K562 (cell line): ENCODE data around the gene SOHLH2. TPM values are rescaled to one million over a fixed set of nuclear protein-coding genes. Genes with fewer than 3 reads are reported as not detected.

ENCODE experiments used
- CBFB ChIP-seq: sonication (generic); formaldehyde crosslinking; IDR thresholded peaks from 2 replicates; pipeline ENCODE4 v1.4.0; 2020; ENCODE audit warnings: mild to moderate bottlenecking, missing genetic modification reagents
- CBX3 ChIP-seq, 2 experiments: IDR thresholded peaks; 1 replicate in 1 of 2; 2 replicates in 1 of 2; pipeline ENCODE4 v1.6.1; 2012; ENCODE audit warnings: inconsistent platforms in 2 of 2, low read length in 2 of 2, borderline replicate concordance in 1 of 2, control low read depth in 1 of 2
- CEBPB ChIP-seq: fragments of 450-650 bp; IDR thresholded peaks from 2 replicates; pipeline ENCODE4 v1.6.1; 2016; ENCODE audit warnings: missing genetic modification characterization, missing compliant biosample characterization
- CTCF ChIP-seq, 3 experiments: IDR thresholded peaks in 2 of 3; conservative IDR thresholded peaks in 1 of 3; 2 replicates each; pipeline ENCODE4 v1.5.1; 2011 to 2012; ENCODE audit warnings: low read length in 3 of 3, mild to moderate bottlenecking in 3 of 3, control low read depth in 2 of 3, improper control_type of control experiment in 1 of 3, inconsistent platforms in 1 of 3, low read depth in 1 of 3, mixed read lengths in 1 of 3, moderate library complexity in 1 of 3; ENCODE audit not compliant: insufficient read depth in 2 of 3
- EP400 ChIP-seq: fragments of 450-650 bp; IDR thresholded peaks from 2 replicates; pipeline ENCODE4 v1.6.1; 2017; ENCODE audit warnings: antibody characterized with exemption, mild to moderate bottlenecking, moderate library complexity
- ETV6 ChIP-seq, 3 experiments: fragments of 150-350 bp in 1 of 3; sonication (generic) in 1 of 3; formaldehyde crosslinking in 1 of 3; IDR thresholded peaks; 2 replicates each; pipeline versions ENCODE4 v1.6.1 to v1.8.0; 2014 to 2022; ENCODE audit warnings: borderline replicate concordance in 2 of 3, low read depth in 2 of 3, antibody characterized with exemption in 1 of 3, low read length in 1 of 3, mild to moderate bottlenecking in 1 of 3, missing genetic modification reagents in 1 of 3
- HLTF ChIP-seq: fragments of 450-650 bp; IDR thresholded peaks from 2 replicates; pipeline ENCODE4 v1.6.1; 2016
- NCOR1 ChIP-seq: fragments of 450-650 bp; IDR thresholded peaks from 2 replicates; pipeline ENCODE4 v1.6.1; 2016; ENCODE audit warnings: mild to moderate bottlenecking, moderate library complexity
- NRF1 ChIP-seq, 2 experiments: fragments of 450-650 bp; IDR thresholded peaks in 1 of 2; conservative IDR thresholded peaks in 1 of 2; 2 replicates each; pipeline ENCODE4 v1.6.1; 2014; ENCODE audit warnings: mild to moderate bottlenecking in 2 of 2
- POLR2A ChIP-seq: fragments of 450-650 bp; conservative IDR thresholded peaks from 2 replicates; pipeline ENCODE4 v1.6.1; 2016
- POLR2G ChIP-seq: fragments of 200-400 bp; formaldehyde crosslinking; IDR thresholded peaks from 2 replicates; pipeline ENCODE4 v1.6.1; 2017; ENCODE audit warnings: low read depth, mild to moderate bottlenecking, antibody characterized with exemption, low read length, moderate library complexity
- RBFOX2 ChIP-seq: fragments of 200-400 bp; formaldehyde crosslinking; IDR thresholded peaks from 2 replicates; pipeline ENCODE4 v1.6.1; 2017; ENCODE audit warnings: low read depth, mild to moderate bottlenecking, low read length, moderate library complexity
- RNF219 ChIP-seq: fragments of 250-450 bp; sonication (Bioruptor Pico); IDR thresholded peaks from 2 replicates; pipeline ENCODE4 v1.5.0; 2022; ENCODE audit warnings: mild to moderate bottlenecking
- polyA plus RNA-seq, 8 experiments: library from polyadenylated mRNA; depleted of rRNA in 4 of 8; stranded (reverse) in 5 of 8; unstranded in 3 of 8; fragments of >200 nt; fragmentation: Nextera tagmentation in 2 of 8; fragmentation: Illumina TruSeq in 1 of 8; extraction: Ambion mirVana in 2 of 8; extraction: Trizol in 1 of 8; gene quantifications; 2 replicates each; pipeline versions ENCODE4 v1.2.1 to v1.2.3, GENCODE V29; 2011 to 2014; ENCODE audit warnings: inconsistent platforms in 1 of 8, missing spikeins in 1 of 8
- total RNA-seq, 7 experiments: library from RNA; depleted of rRNA in 6 of 7; stranded (reverse); fragments of >200 nt in 6 of 7; fragmentation: Illumina TruSeq in 2 of 7; extraction: Trizol in 2 of 7; gene quantifications; 2 replicates each; pipeline versions ENCODE4 v1.2.1 to v1.2.3, GENCODE V29; 2011 to 2021; ENCODE audit warnings: low replicate concordance in 1 of 7
- TF ChIP-seq, protein P1 (sequence below), 2 experiments: fragments of 450-650 bp; conservative IDR thresholded peaks; 2 replicates each; pipeline ENCODE4 v1.6.1; 2017; ENCODE audit warnings: mild to moderate bottlenecking in 2 of 2, moderate library complexity in 2 of 2
- TF ChIP-seq, protein P2 (sequence below), 2 experiments: fragments of 450-650 bp; IDR thresholded peaks; 2 replicates each; pipeline ENCODE4 v1.6.1; 2016
- TF ChIP-seq, protein P3 (sequence below), 2 experiments: IDR thresholded peaks; 2 replicates each; pipeline ENCODE4 v1.6.1; 2011; ENCODE audit warnings: borderline replicate concordance in 1 of 2, control low read depth in 1 of 2, low read depth in 1 of 2, low read length in 1 of 2, mild to moderate bottlenecking in 1 of 2, mixed read lengths in 1 of 2, moderate library complexity in 1 of 2; ENCODE audit not compliant: insufficient read depth in 1 of 2, insufficient read length in 1 of 2, poor library complexity in 1 of 2, severe bottlenecking in 1 of 2; ENCODE audit errors: extremely low read depth in 1 of 2
- TF ChIP-seq, protein P4 (sequence below): fragments of 250-450 bp; sonication (Bioruptor Pico); IDR thresholded peaks from 2 replicates; pipeline ENCODE4 v1.9.0; 2021; ENCODE audit warnings: mild to moderate bottlenecking

Gene SOHLH2
- total and polyA plus RNA-seq, 9 of the 15 experiments (the other 6 are each of a cell fraction or from before 2014, with no cell fraction given), result 10.3 to 26.7 (median 17.0) TPM

DNA sequence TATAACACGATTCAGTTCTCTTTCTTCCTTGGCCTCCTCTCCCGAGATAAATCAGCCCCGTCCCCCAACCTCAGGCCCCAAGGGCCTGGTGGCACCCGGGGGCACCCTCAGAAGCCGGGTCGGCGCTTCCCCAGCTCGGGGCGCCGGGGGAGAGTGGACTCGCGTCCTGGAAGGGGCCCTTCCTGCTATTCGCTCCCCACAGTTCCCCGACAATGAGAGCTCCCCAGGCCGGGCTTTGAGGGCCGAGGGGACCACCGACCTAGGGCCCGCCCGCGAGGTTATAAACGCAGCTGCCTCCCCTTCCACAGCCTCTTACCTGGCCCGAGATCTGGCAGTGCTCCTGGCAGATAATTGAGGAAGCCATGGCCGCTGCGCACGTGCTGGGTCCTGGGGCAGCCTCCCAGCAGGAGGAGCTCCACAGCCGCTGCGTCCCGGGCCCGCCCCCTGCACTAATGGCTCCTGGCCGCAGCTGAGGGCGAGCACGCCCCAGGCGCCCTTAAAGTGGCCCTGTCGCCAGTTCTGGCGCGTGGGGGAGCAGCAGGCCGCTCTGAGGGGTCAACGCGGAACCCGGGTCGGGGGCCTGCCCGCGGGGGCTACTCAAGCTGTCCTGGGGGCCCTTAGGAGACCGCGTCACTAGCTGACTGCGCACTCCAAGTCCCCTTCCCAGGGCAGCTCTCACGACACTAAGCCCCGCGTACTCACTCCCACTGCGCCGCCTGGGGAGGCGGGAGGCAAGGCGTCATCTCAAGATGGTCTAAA lies at the start of gene SOHLH2 (continued):
- TF ChIP-seq, protein P1, sequence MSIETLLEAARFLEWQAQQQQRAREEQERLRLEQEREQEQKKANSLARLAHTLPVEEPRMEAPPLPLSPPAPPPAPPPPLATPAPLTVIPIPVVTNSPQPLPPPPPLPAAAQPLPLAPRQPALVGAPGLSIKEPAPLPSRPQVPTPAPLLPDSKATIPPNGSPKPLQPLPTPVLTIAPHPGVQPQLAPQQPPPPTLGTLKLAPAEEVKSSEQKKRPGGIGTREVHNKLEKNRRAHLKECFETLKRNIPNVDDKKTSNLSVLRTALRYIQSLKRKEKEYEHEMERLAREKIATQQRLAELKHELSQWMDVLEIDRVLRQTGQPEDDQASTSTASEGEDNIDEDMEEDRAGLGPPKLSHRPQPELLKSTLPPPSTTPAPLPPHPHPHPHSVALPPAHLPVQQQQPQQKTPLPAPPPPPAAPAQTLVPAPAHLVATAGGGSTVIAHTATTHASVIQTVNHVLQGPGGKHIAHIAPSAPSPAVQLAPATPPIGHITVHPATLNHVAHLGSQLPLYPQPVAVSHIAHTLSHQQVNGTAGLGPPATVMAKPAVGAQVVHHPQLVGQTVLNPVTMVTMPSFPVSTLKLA (conservative IDR thresholded peaks at IDR 0.05), result peak; percentile 60 to 69
- TF ChIP-seq EP400 (peak; percentile 77; the same call in 1 of the 2 replicates), POLR2G (peak; percentile 77), HLTF (no peak), CBFB (no peak), NCOR1 (no peak), NRF1 (conservative IDR thresholded peaks at IDR 0.05 in 1 of 2, IDR thresholded peaks at IDR 0.05 in 1 of 2) (peak; percentile 39 to 52; a peak in 3 of 4 replicates), RBFOX2 (peak; percentile 71), CBX3 (IDR thresholded peaks at IDR 0.05; ENCODE audit: borderline replicate concordance in 1 of 2, low read length in 2 of 2) (no peak), POLR2A (0 out of 2 replicates have a peak, but pooled peaks have one; percentile 41), CEBPB (tag) (no peak), ETV6 (IDR thresholded peaks at IDR 0.05; ENCODE audit: borderline replicate concordance in 1 of 2, low read depth in 2 of 2, low read length in 1 of 2) (no peak), ETV6 (CRISPR knock-in tag; IDR thresholded peaks at IDR 0.05; ENCODE audit: borderline replicate concordance) (no peak), CTCF (IDR thresholded peaks at IDR 0.05 in 2 of 3, conservative IDR thresholded peaks at IDR 0.05 in 1 of 3; ENCODE audit: insufficient read depth in 2 of 3, low read depth in 1 of 3, low read length in 3 of 3) (peak in 1 of 3 experiments; percentile 30; a peak in 1 of 6 replicates), RNF219 (CRISPR knock-in tag) (no peak)
- TF ChIP-seq, protein P2, sequence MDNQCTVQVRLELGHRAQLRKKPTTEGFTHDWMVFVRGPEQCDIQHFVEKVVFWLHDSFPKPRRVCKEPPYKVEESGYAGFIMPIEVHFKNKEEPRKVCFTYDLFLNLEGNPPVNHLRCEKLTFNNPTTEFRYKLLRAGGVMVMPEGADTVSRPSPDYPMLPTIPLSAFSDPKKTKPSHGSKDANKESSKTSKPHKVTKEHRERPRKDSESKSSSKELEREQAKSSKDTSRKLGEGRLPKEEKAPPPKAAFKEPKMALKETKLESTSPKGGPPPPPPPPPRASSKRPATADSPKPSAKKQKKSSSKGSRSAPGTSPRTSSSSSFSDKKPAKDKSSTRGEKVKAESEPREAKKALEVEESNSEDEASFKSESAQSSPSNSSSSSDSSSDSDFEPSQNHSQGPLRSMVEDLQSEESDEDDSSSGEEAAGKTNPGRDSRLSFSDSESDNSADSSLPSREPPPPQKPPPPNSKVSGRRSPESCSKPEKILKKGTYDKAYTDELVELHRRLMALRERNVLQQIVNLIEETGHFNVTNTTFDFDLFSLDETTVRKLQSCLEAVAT (IDR thresholded peaks at IDR 0.05), result no peak
- TF ChIP-seq, protein P3, sequence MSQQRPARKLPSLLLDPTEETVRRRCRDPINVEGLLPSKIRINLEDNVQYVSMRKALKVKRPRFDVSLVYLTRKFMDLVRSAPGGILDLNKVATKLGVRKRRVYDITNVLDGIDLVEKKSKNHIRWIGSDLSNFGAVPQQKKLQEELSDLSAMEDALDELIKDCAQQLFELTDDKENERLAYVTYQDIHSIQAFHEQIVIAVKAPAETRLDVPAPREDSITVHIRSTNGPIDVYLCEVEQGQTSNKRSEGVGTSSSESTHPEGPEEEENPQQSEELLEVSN (IDR thresholded peaks at IDR 0.05; ENCODE audit: borderline replicate concordance in 1 of 2, extremely low read depth in 1 of 2, insufficient read depth in 1 of 2, insufficient read length in 1 of 2, low read depth in 1 of 2, low read length in 1 of 2, poor library complexity in 1 of 2, severe bottlenecking in 1 of 2), result peak in 1 of 2 experiments; percentile 77
- TF ChIP-seq, protein P4, sequence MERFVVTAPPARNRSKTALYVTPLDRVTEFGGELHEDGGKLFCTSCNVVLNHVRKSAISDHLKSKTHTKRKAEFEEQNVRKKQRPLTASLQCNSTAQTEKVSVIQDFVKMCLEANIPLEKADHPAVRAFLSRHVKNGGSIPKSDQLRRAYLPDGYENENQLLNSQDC (CRISPR knock-in tag), result no peak
